Measurements from ENCODE around the gene LHX2.

DNA sequence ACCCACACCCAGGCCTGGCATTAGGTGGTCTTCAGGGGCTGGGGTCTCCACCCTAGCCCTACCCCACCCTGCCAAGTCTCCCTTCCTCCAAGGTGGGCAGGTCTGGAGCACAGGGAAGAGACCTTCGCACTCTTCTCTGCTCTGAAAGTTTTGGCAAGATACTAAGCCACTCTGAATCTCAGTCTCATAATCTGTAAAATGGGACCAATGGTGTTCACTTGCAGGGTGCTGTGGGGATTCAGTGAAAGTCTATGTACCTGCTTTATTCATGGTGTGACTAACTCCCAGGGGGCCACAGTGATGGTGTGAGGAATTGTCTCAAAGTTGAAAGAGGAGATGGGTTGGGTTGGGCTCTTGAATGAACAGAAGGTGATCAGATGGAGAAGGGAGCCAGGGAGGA is 25.0 kb downstream of the LHX2 start:
- no peak for TF ChIP-seq POLR2A (IDR thresholded peaks at IDR 0.05)
- TF ChIP-seq, protein P1, sequence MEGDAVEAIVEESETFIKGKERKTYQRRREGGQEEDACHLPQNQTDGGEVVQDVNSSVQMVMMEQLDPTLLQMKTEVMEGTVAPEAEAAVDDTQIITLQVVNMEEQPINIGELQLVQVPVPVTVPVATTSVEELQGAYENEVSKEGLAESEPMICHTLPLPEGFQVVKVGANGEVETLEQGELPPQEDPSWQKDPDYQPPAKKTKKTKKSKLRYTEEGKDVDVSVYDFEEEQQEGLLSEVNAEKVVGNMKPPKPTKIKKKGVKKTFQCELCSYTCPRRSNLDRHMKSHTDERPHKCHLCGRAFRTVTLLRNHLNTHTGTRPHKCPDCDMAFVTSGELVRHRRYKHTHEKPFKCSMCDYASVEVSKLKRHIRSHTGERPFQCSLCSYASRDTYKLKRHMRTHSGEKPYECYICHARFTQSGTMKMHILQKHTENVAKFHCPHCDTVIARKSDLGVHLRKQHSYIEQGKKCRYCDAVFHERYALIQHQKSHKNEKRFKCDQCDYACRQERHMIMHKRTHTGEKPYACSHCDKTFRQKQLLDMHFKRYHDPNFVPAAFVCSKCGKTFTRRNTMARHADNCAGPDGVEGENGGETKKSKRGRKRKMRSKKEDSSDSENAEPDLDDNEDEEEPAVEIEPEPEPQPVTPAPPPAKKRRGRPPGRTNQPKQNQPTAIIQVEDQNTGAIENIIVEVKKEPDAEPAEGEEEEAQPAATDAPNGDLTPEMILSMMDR (IDR thresholded peaks at IDR 0.05): no peak

Data from adrenal gland (tissue), 5 donors.